Measurements from ENCODE around the gene GRM5.

The GRM5 gene

DNA sequence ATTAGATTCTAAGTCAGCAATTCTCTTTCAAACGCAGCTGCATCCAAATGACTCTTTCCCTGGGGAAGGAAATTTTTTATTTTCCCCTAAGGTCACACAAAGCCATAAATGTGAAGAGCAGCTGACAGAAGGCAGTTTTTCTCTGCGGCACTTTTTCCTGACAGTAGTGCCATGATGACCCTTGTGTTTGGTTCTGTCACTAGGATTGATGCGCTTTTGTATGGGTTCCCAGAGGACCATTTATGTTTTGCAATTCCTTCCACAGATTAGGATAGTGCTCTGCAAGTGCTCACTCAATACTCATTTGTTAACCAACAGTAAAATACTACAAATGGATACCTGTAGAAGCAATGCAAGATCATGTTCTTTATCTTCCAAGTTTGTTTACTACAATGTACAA is 368.6 kb downstream of the GRM5 start:
- DNase-seq (ENCODE audit: low spot score): no peak

DNA sequence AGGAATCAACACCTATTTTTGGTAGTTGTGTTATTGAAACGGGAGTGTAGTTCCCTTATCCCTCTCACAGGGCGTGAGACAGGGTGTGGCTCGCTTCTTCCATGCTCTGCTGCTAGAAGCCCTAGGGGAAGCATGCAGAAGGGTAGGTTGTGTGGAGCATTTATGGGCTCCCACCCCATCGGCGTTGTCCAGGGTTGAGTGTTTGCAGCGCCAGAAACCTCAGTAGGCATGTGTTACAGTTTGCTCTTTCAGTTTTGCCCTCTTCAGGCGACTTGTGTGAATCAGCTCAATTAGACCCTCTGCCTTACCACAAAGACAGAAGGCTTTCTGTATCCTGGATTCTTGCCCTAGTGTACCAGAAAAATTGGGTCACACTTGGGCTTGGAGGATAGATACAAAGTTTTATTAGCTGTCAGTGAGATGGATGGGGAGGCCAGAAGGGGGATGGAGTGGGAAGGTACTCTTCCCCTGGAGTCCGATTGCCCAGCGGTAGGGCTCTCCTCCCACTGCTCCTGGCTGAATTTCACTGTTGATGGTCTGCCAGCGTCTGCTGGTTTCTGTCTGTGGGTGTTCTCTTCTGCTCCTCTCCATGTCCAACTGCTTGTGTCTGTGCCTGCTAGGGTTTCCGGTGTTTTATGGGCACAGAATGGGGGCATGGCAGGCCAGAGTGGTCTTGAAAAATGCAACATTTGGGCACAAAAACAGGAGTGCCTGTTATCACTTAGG is 369.9 kb downstream of the GRM5 start:
- no peak for DNase-seq (ENCODE audit: low spot score)

- no peak for DNase-seq (ENCODE audit: low spot score)
Observed at GRCh38 chr11:88692306-88693086, 373.3 kb downstream of the GRM5 start.

GRCh38 chr11:88689548-88690240 is 376.1 kb downstream of the GRM5 start:
- DNase-seq (ENCODE audit: low spot score): no peak

- no peak for DNase-seq (ENCODE audit: low spot score)
Observed at GRCh38 chr11:88683024-88683423, 382.8 kb downstream of the GRM5 start.

DNA sequence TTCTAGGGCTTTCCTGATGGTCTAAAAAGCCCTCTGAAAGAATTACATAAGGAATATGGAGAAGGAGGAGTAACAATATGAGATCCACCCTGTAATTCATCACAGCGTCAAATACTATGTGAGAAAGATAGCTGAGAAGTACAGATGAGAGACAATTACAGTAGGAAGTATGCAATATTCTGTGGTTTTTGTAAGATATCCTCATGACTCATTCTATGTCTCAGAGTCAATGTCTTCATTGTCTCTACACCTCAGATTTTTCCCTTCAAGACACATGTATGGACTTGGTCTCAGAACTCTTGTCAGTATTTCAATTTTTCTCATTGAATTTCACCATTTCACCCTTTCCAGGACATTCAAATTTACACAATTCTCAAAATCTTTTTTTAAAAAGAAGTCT is 385.0 kb downstream of the GRM5 start:
- peak; percentile 68 for DNase-seq (ENCODE audit: low spot score)

GRCh38 chr11:88666364-88666763 is 399.4 kb downstream of the GRM5 start:
- DNase-seq (ENCODE audit: low spot score): no peak

GRCh38 chr11:88657076-88657738 is 408.6 kb downstream of the GRM5 start:
- no peak for DNase-seq (ENCODE audit: low spot score)

DNA sequence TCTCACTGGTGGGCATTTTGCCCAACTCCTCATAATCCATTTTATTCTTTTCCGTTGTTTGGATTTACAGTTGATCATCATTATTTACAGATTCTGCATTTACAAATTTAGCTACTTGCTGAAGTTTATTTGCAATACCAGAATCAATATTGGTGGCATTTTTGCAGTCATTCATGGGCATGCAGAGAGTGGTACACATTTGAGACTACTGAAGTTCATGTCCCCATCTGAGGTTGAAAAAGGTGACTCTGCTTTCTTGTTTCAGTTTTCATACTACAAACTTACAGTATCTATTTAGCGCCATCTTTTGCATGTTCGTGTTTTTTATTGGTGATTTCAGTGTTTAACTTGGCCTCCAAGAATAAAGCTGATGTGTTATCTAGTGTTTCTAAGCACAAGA is 409.5 kb downstream of the GRM5 start:
- DNase-seq (ENCODE audit: low spot score): no peak

DNA sequence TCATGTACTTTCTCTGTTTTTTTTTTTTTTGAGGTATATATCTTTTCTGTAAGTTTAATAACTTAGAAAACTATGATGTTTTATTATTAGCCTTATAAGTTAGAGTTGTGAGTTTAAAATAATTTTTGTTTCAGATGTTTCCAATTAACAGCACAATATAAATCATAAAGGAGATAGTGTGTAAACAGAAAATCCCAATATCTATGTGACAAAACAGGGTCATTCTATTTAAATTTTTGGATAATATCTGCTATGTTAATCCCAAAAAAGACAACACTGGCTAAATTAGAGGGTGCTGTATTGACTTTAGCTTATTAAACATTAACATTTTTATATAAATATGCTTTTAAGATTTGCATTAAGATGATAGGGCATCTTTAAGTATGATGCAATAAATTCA is 410.1 kb downstream of the GRM5 start:
- DNase-seq (ENCODE audit: low spot score): no peak

DNA sequence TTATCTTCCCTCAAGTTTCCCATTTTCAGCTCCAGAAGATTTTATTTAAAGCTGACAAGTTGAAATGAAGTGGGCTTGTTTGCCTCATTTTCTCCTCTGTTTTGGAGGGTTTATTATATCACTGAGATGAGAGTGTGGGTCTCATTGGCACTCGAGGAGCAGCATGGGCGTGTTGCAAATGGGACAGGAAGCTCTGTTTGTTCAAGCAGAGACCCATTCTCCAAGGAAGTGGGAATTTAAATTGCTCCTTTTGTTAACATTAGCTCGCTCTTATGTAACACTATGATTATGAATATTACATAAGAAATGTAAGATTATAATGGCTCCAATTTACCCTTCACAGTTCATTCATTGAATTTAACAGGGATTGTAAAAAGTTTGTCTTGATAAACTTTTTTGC is 410.6 kb downstream of the GRM5 start:
- DNase-seq (ENCODE audit: low spot score): no peak

- DNase-seq (ENCODE audit: low spot score): no peak
Observed at GRCh38 chr11:88651556-88651955, 414.2 kb downstream of the GRM5 start.

DNA sequence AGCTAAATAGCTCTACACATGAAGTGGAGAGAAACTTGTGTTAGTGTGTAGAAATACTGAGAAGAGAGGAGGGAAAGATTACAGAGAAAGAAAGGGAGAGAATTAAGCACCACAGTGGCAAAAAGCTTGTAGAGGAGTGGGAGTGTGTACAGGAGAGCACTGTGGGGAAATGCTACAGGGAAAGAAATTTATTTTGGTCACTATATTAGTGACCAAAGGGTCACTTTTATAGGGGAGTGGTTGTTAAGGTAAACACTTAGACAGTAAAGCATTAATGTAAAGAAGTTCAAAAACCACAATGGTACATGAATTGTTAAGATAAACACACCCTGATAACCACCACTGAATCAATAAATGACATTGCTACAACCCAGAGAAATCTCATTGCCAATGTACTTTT is 421.1 kb downstream of the GRM5 start:
- no peak for DNase-seq (ENCODE audit: low spot score)

DNA sequence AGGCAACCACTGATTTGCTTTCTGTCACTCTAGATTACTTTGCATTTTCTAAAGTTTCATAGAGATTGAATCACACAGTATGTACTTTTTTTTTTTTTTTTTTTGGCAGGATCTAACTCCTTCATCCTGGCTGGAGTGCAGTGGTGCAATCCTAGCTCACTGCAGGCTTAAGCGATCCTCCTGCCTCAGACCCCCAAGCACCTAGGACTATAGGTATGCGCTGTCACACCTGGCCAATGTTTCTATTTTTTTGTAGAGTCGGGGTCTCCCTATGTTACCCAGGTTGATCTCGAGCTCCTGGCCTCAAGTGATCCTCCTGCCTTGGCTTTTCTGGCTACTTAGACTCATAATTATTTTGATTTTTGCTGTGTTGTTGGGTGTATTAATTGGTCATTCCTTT is 433.6 kb downstream of the GRM5 start:
- no peak for DNase-seq (ENCODE audit: low spot score)

- no peak for DNase-seq (ENCODE audit: low spot score)
Observed at GRCh38 chr11:88631497-88631896, 434.3 kb downstream of the GRM5 start.

DNA sequence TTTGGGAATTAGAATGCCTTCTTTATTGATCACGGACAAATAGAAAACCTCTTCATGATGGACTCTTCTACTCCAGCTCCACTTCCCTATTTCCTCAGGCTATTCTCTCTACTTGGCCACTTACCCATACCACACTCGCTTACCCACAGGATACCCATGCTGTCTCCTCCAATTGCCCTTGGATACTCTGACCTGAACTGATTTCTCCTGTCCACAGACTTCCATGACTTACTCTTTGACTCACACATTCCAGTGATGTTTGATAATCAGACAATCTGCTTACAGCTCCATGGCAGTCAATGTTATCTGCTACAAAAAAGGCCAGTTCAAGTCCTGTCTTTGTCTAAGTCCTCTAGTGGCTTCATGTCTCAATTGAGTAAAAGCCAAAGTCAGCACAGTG is 436.3 kb downstream of the GRM5 start:
- DNase-seq (ENCODE audit: low spot score): no peak

DNA sequence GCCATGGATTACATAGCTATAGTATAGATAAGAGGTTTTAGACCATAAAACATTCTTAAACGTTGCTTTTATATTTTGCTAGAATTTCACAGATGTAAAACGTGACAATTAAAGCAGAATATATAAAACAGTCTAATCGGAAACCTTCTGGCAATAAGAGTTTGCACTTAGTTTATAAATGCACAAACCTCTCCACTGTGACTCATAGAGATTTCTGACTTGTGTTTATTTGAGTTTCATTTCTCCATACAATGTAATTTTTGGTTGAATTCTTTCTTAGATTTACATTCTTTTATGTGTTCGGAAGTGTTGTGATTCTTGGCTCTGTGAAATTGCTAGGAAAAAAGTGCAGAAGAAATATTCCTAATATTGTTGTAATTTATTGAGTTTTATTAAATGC is 439.6 kb downstream of the GRM5 start:
- DNase-seq (ENCODE audit: low spot score): no peak

DNA sequence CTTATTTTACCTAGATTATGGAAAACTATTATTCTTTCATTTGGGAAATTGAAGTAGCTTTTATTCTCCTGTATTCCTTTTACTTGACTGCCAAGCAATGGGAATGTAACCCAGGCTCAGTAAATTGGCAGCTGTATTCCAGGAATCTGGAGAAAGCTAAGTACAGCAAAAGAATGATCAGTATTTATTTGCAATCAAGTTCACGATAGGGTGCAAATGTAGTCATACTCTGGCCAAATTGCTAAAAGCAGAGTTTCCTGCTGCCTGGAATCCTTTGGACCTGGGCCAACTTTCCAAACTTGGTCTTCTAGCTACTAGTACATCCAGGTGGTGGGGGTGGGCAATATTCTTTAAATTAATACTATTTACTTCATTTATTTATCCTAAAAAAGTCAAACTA is 442.3 kb downstream of the GRM5 start:
- no peak for DNase-seq (ENCODE audit: low spot score)

GRCh38 chr11:88620568-88621130 is 445.1 kb downstream of the GRM5 start:
- DNase-seq (ENCODE audit: low spot score): no peak

DNA sequence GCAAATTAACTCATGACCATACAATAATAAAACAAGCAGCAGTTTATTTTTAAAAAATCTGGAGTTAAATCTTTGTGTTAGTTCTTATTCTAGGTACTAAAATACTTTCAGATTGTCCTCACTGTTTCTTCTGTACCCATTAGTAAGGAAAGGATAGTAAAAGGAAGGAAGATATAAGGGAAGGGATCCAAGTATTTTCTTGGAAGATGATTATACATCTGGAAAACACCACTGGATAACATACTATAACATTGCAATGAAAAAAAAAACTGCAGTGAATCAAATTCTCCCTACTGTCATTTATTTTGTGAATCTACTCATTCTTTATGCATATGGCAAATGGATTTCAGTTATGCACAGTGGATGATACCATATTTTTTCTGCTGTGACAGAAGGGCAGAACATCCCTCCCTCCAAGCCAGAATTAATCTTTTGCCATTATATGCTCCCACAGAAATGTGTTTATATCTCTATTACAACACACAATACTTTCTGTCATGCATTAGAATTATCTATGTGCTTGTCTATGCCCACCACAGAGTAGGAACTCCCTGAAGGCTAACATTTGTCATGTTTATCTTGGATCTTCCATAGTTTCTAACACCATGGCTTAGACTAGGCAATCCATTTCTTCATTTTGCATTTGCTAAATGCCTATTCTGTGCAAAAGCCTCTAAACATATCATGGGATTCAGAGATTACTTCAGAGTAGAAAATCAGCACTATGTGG is 446.0 kb downstream of the GRM5 start:
- DNase-seq (ENCODE audit: low spot score): no peak

DNA sequence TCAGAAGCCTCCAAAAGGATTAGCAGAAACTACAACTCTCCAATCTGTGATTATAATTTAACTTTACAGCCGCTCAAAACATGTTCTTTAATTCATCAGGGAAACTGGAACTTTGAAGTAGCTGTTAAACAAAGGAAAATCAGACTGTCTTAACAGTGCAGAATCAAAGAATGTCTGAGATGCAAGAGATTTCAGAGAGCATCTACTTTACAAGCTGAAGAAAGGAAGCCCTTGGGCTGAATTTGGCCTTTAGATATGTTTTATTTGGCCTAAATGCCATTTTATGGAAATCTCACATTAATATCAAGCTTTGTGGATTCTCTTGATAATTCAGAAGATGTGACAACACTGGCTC is 446.7 kb downstream of the GRM5 start:
- DNase-seq (ENCODE audit: low spot score): no peak

All from COLO829 (cell line).